ENCODE measurements around the gene FNDC3A.
"Not testable (repeated sequence)": the region's sequence is repeated elsewhere in the genome, so short reads cannot be mapped to it uniquely, and the experiment has no call there.

Gene FNDC3A

GRCh38 chr13:48976576-48977285 lies 1.0 kb downstream of the FNDC3A start:
- no peak for DNase-seq

- DNase-seq = peak in 1 of 4 experiments; percentile 22
Observed at GRCh38 chr13:48977286-48977625, 1.5 kb downstream of the FNDC3A start.

- peak in 2 of 4 experiments; percentile 34 to 35 for DNase-seq
Observed at GRCh38 chr13:48977973-48978372, 2.3 kb downstream of the FNDC3A start.

- DNase-seq = peak in 1 of 4 experiments; percentile 28
Observed at GRCh38 chr13:48978942-48979601, 3.4 kb downstream of the FNDC3A start.

GRCh38 chr13:48979892-48980291 lies 4.2 kb downstream of the FNDC3A start:
- peak; percentile 37 to 80 (median 60) for DNase-seq

GRCh38 chr13:48983331-48983730 lies 7.6 kb downstream of the FNDC3A start:
- DNase-seq = no peak

GRCh38 chr13:48985756-48986155 lies 10.0 kb downstream of the FNDC3A start:
- no peak for DNase-seq

- DNase-seq = no peak
Observed at GRCh38 chr13:48990900-48991299, 15.2 kb downstream of the FNDC3A start.

GRCh38 chr13:48993150-48993549 lies 17.4 kb downstream of the FNDC3A start:
- DNase-seq = no peak

- peak; percentile 12 to 68 (median 35) for DNase-seq
Observed at GRCh38 chr13:48994706-48995105, 19.0 kb downstream of the FNDC3A start.

- DNase-seq = peak in 3 of 4 experiments; percentile 47 to 55 (median 51)
Observed at GRCh38 chr13:48998641-48999292, 23.1 kb downstream of the FNDC3A start.

GRCh38 chr13:49000247-49000646 lies 24.5 kb downstream of the FNDC3A start:
- no peak for DNase-seq

GRCh38 chr13:49018986-49019635 lies 43.4 kb downstream of the FNDC3A start:
- not testable (repeated sequence) for DNase-seq

GRCh38 chr13:49020328-49020727 lies 44.6 kb downstream of the FNDC3A start:
- DNase-seq = no peak

- no peak for DNase-seq
Observed at GRCh38 chr13:49020940-49021553, 45.3 kb downstream of the FNDC3A start.

- no peak for DNase-seq
Observed at GRCh38 chr13:49021953-49022352, 46.2 kb downstream of the FNDC3A start.

GRCh38 chr13:49022472-49023144 lies 46.9 kb downstream of the FNDC3A start:
- DNase-seq = no peak

- DNase-seq = peak in 2 of 4 experiments; percentile 22 to 30
Observed at GRCh38 chr13:49023431-49023830, 47.7 kb downstream of the FNDC3A start.

- no peak for DNase-seq
Observed at GRCh38 chr13:49026851-49027250, 51.1 kb downstream of the FNDC3A start.

- no peak for DNase-seq
Observed at GRCh38 chr13:49029570-49029969, 53.9 kb downstream of the FNDC3A start.

- DNase-seq = no peak
Observed at GRCh38 chr13:49030213-49030612, 54.5 kb downstream of the FNDC3A start.

GRCh38 chr13:49040872-49041271 lies 65.2 kb downstream of the FNDC3A start:
- no peak for DNase-seq
